Choroid plexus epithelial cell (primary cell): ENCODE measurements around the gene B3GALT6.

ENCODE experiments used
- DNase-seq: peaks from one replicate; pipeline ENCODE4 v3.0.0-alpha.2; 2010; ENCODE audit warnings: low read depth
- H3K4me3 ChIP-seq: 2 replicates; pipeline ENCODE4 v1.5.1; 2011; ENCODE audit warnings: low read depth, mild to moderate bottlenecking, control low read depth, low read length, moderate library complexity
- TF ChIP-seq, protein P1 (sequence below): conservative IDR thresholded peaks from 2 replicates; pipeline ENCODE4 v1.5.1; 2011; ENCODE audit warnings: low read depth, mild to moderate bottlenecking, control low read depth, inconsistent platforms, low read length, moderate library complexity

The B3GALT6 gene

DNA sequence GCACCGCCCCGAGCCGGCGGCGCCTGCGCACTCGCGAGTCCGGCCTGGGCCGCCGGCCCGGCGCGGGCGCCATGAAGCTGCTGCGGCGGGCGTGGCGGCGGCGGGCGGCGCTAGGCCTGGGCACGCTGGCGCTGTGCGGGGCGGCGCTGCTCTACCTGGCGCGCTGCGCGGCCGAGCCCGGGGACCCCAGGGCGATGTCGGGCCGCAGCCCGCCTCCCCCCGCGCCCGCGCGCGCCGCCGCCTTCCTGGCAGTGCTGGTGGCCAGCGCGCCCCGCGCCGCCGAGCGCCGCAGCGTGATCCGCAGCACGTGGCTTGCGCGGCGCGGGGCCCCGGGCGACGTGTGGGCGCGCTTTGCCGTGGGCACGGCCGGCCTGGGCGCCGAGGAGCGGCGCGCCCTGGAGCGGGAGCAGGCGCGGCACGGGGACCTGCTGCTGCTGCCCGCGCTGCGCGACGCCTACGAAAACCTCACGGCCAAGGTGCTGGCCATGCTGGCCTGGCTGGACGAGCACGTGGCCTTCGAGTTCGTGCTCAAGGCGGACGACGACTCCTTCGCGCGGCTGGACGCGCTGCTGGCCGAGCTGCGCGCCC lies at the start of gene B3GALT6:
Gene B3GALT6 (plus strand): TSS at position 30 of the 588 bp plus-strand sequence. CDS start 42 bp downstream, at position 72.
- TF ChIP-seq, protein P1, sequence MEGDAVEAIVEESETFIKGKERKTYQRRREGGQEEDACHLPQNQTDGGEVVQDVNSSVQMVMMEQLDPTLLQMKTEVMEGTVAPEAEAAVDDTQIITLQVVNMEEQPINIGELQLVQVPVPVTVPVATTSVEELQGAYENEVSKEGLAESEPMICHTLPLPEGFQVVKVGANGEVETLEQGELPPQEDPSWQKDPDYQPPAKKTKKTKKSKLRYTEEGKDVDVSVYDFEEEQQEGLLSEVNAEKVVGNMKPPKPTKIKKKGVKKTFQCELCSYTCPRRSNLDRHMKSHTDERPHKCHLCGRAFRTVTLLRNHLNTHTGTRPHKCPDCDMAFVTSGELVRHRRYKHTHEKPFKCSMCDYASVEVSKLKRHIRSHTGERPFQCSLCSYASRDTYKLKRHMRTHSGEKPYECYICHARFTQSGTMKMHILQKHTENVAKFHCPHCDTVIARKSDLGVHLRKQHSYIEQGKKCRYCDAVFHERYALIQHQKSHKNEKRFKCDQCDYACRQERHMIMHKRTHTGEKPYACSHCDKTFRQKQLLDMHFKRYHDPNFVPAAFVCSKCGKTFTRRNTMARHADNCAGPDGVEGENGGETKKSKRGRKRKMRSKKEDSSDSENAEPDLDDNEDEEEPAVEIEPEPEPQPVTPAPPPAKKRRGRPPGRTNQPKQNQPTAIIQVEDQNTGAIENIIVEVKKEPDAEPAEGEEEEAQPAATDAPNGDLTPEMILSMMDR, result no peak
- no peak for DNase-seq
- H3K4me3 ChIP-seq, result peak within 1 kb of the TSS; percentile 67

DNA sequence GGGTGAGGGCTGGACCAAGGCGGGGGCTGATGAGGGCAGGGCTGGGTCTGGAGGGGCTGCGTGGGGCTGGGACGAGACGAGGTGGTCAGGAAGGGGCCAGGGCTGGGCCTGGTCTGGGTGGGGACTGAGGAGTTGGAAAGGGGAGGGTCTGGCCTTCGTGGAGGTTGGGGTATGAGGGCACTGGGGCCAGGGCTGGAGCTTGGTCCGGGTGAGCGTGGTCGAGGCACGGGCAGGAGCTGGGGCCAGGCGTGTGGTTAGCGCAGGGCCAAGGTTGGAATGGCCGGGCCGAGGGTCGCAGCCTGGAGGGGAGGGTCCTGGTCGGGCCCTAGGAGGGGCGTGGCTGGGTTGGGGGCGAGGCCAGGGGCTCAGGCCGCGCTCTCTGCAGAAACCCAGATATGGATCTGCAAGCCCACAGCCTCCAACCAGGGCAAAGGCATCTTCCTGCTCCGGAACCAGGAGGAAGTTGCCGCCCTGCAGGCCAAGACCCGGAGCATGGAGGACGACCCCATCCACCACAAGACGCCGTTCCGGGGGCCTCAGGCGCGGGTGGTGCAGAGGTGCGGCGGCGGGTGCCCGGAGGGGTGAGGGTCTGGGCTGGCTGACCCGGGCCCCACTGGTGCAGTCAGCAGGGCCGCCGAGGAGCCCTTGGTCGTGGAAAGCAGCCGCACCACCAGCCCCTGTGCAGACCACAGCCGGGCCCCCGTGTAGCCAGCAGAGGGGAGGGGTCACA lies 49.4 kb upstream of the B3GALT6 start:
- H3K4me3 ChIP-seq, result no peak overlapping the region
- TF ChIP-seq, protein P1, result no peak
- no peak for DNase-seq

DNA sequence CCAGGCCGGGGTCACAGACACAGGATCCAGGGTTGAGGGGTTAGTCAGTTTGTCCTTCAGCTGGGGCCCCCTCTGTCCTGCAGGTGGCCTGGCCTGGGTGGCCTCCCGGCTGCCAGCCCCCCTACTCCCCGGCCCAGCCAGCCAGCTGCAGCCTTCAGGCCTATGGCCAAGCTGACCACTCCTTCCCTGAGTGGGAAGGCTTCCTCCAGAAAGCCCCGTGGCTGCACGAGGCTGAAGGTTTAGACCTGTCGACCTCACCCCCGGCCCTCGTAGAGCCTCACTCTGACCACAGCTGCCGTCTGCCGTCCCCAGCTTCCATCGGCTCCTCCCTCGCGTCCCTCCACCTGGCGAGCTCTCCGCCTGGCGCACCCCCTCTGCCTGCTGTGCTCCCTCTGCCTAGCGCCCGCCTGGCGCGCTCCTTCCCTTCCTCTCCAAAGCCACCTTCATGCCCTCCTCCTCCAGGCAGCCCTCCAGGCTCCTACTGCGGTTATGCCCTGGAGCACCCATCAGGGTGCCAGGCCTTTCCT lies 48.8 kb upstream of the B3GALT6 start:
- TF ChIP-seq, protein P1, result no peak
- DNase-seq, result no peak
- H3K4me3 ChIP-seq, result no peak overlapping the region

DNA sequence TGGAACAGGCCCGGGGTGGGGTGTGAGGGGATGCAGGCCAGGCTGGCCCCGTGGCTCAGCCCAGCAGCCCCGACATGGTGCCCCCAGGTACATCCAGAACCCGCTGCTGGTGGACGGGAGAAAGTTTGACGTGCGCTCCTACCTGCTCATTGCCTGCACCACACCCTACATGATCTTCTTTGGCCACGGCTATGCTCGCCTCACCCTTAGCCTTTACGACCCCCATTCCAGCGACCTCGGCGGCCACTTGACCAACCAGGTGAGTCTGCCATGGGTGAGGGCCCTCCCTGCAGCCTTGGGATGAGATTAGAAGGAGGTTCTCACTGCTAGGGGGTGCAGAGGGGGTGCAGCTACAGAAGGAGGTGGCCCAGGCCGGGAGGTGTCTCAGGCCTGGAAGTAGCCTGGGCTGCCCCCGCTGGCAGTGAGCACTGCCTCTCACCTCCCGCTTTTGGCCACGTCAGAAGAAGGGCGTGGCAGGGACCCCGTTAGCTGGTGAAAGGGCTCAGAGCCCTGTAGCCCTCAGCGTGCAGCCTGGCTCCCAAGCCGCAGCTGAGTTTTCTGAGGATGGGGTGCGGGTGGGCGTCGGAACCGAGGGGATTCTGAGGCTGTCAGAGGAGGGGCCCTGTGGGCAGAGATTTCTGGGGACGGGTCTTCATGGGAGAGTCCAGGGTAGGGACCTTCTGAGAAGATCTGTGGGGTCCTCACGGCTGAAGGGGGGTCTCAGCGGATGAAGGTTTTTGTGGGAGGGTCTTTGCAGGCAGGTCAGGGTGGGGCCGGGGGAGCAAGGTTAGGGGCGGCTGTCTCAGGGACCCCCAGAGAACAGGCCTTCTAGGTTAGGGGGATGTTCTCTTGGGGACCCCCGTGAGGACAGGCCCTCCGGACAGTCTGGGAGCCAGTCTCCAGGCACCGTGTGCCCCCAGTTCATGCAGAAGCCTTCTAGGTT lies 47.9 kb upstream of the B3GALT6 start:
- no peak overlapping the region for H3K4me3 ChIP-seq
- TF ChIP-seq, protein P1, result no peak
- no peak for DNase-seq

DNA sequence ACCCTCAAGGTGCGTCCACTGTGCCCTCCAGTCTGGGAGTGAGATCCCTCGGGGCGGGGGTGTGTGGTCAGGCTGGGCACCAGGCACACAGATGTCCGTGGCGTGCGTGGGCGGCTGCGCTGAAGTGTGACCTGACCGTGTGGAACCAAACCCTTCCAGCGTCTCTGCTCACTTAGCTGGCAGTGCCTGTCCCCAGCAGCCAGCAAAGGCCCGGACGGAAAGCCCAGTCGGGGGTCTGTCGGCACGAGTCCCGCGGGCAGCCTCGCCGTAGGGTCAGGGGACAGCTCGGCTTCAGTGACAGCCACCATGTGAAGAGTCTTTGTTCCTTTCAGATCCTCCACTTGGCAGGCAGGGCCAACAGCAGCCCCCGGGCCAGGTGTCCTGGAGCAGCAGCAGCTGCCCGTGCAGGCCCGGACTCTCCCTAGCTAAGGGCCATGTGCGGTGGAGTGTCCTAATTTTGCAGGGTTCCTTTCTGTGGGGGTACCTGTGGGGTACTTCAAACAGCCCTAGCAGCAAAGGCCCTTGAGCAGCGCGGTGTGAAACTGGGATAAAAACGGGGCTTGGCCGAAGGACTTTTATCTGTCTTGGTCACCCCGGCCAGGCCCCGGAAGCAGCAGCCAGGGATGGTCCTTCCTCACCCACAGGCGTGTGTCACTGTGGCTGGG lies 46.8 kb upstream of the B3GALT6 start:
- TF ChIP-seq, protein P1, result no peak
- DNase-seq, result no peak
- H3K4me3 ChIP-seq, result no peak overlapping the region

DNA sequence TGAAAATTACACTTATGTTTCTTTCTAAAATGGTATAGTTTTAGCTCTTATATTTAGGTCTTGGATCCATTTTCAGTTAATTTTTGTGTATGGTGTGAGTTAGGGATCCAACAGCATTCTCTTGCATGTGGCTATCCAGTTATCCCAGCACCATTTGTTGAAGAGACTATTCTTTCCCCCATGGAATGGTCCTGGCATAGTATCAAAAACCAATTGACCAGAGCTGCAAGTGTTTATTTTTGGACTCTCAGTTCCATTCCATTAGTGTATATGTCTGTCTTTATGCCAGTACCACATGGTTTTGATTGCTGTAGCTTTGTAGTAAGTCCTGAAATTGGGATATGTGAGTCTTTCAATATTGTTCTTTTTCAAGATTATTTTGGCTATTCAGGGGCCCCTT lies 44.1 kb upstream of the B3GALT6 start:
- TF ChIP-seq, protein P1, result no peak
- DNase-seq, result peak; percentile 18
- no peak overlapping the region for H3K4me3 ChIP-seq
